ENCODE measurements around the gene SLC38A6. TPM values are rescaled to one million over a fixed set of nuclear protein-coding genes. Genes with fewer than 3 reads are reported as not detected.

SLC38A6 gene
- total RNA-seq, 1 donor from 2014 or later: 14.4 TPM

DNA sequence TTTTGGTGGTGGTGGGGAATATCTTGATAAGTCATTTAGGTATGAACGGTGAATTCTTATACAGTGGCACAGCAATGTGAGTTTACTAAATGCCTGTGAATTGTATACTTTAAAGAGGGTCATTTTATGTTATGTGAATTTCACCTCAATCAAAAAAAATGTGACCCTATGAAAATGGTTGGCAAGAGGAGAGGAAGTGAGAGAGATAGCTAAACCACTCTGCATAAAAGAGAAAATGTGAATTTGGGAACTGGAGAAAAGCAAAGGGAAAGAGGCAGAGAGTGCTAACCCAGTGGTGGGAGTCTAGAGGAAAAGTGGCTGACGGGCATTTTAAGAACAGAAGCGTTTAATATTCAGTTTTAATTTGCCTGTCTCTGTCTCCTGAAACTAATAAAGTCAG is 93.8 kb downstream of the SLC38A6 start:
- Mint-ChIP-seq H3K4me1 (ENCODE audit: low read depth) (no peaks in the 10 kb centered on the region), H3K9me3 (ENCODE audit: low read depth) (peaks cover 4% of the 10 kb centered on the region), H3K4me3 (ENCODE audit: low read depth) (no peak overlapping the region), H3K27me3 (no peaks in the 10 kb centered on the region), H3K36me3 (ENCODE audit: insufficient read depth) (peaks cover 2% of the 10 kb centered on the region), H3K27ac (no peak overlapping the region)
- no peak for DNase-seq (ENCODE audit: low spot score, unreplicated experiment)
- TF ChIP-seq CTCF (IDR thresholded peaks at IDR 0.05; ENCODE audit: unreplicated experiment): no peak

DNA sequence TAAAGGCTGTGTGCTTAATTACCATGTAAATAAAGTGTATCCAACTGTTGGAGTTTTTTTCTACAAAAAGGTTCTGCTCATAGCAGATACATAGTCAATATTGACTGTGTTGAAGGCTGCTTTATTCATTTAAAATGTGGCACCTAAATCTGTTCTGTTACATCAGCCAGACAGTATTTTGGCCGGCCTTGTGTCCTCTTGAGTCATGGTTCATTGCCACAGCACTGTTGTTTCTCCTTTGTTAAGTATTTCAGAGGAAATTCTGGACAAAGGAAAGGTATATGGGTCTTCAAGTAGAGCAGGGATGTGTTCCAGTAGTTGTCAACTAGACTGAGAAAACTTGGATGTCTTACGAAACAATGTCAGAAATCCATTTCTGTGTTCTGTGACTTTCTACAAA is 95.5 kb downstream of the SLC38A6 start:
- Mint-ChIP-seq H3K4me3 (ENCODE audit: low read depth) (no peak overlapping the region), H3K9me3 (ENCODE audit: low read depth) (no peaks in the 10 kb centered on the region), H3K4me1 (ENCODE audit: low read depth) (no peaks in the 10 kb centered on the region), H3K27me3 (no peaks in the 10 kb centered on the region), H3K36me3 (ENCODE audit: insufficient read depth) (peaks cover 2% of the 10 kb centered on the region), H3K27ac (no peak overlapping the region)
- DNase-seq (ENCODE audit: low spot score, unreplicated experiment): no peak
- TF ChIP-seq CTCF (IDR thresholded peaks at IDR 0.05; ENCODE audit: unreplicated experiment): no peak

- Mint-ChIP-seq H3K9me3 (ENCODE audit: low read depth) (no peaks in the 10 kb centered on the region), H3K27ac (no peak overlapping the region), H3K4me1 (ENCODE audit: low read depth) (no peaks in the 10 kb centered on the region), H3K36me3 (ENCODE audit: insufficient read depth) (peaks cover 2% of the 10 kb centered on the region), H3K4me3 (ENCODE audit: low read depth) (no peak overlapping the region), H3K27me3 (no peaks in the 10 kb centered on the region)
- TF ChIP-seq CTCF (IDR thresholded peaks at IDR 0.05; ENCODE audit: unreplicated experiment): no peak
- no peak for DNase-seq (ENCODE audit: low spot score, unreplicated experiment)
These were observed 96.4 kb downstream of the SLC38A6 start for GRCh38 chr14:61077437-61077836.

DNA sequence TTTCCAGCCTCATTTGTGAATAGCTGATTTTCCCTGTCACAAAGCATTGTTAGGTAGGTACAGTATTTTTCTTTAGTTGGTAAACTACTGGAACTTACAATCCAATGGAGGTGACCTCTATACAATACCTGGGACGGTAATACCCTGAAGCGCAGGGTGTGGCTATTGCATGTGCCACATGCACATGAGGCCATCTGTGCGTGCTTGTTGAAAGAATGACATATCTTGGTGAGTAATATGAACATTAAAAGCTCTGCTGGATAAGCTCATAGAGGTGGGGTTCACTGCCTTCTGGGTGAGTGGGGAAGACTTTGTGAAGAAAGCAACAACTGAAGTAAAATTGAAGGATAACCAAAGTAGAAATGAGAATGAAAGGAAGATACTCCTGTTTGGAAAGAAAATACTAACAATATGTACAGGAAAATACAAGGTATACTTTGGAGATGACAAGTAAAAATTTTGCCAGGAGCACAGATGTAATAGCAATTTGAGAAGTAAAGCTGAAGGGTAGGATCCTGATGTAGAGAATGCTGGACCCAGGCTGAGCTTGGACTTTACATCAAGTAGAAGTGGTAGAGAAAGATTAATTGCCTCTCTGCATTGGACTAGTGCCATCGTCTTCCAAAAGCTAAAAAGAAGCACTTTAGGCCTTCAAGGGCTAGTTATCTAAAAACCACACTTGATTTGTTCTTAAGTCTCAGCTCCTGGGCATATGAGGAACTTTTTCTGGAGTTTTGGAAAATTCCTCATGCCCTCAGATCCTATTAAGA is 97.1 kb downstream of the SLC38A6 start:
- Mint-ChIP-seq H3K9me3 (ENCODE audit: low read depth) (no peaks in the 10 kb centered on the region), H3K27ac (no peak overlapping the region), H3K4me3 (ENCODE audit: low read depth) (no peak overlapping the region), H3K4me1 (ENCODE audit: low read depth) (no peaks in the 10 kb centered on the region), H3K27me3 (no peaks in the 10 kb centered on the region), H3K36me3 (ENCODE audit: insufficient read depth) (peaks cover 2% of the 10 kb centered on the region)
- no peak for DNase-seq (ENCODE audit: low spot score, unreplicated experiment)
- TF ChIP-seq CTCF (IDR thresholded peaks at IDR 0.05; ENCODE audit: unreplicated experiment): no peak

DNA sequence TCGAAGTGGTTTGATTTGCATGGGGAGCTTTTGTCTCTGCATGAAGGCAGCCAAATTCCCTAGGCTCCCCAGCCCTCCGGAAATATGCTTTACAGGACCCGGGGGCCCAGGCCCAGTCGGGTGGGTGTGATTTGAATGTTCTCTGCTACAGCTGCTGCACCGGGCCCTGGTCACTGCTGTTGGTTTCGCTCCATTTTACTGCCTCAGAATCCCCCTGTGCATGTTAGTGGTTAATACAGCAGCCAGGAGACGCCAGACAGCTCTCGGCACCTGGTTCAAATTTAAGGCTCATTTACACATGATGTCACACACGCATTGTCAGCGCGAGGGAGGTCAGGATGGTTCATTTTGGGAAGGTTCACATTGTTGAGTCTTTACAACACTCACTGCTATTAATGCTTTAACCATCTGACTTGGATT is 99.6 kb downstream of the SLC38A6 start:
- H3K27ac Mint-ChIP-seq: no peak overlapping the region
- no peaks in the 10 kb centered on the region for H3K27me3 Mint-ChIP-seq
- H3K4me3 Mint-ChIP-seq (ENCODE audit: low read depth): no peak overlapping the region
- H3K36me3 Mint-ChIP-seq (ENCODE audit: insufficient read depth): peaks cover 9% of the 10 kb centered on the region
- TF ChIP-seq CTCF (IDR thresholded peaks at IDR 0.05; ENCODE audit: unreplicated experiment): no peak
- DNase-seq (ENCODE audit: low spot score, unreplicated experiment): no peak
- H3K9me3 Mint-ChIP-seq (ENCODE audit: low read depth): peaks cover 3% of the 10 kb centered on the region
- no peaks in the 10 kb centered on the region for H3K4me1 Mint-ChIP-seq (ENCODE audit: low read depth)
